GM19395 (cell line): Measurements from ENCODE around the gene EDARADD.

Experiments used
- ATAC-seq: cut with Tn5 transposase; IDR thresholded peaks from one replicate; pipeline ENCODE4 v1.9.1; 2021; ENCODE audit warnings: mild to moderate bottlenecking, moderate library complexity; ENCODE audit not compliant: unreplicated experiment

The EDARADD gene

GRCh38 chr1:236392182-236392581 lies 1.9 kb upstream of the EDARADD start:
- no peak for ATAC-seq

- ATAC-seq: peak; percentile 56
These were observed 768 bp downstream of the EDARADD start for GRCh38 chr1:236394879-236395229.

GRCh38 chr1:236395230-236395946 lies 1.3 kb downstream of the EDARADD start:
- ATAC-seq: peak; percentile 73

- ATAC-seq: no peak
These were observed 2.0 kb downstream of the EDARADD start for GRCh38 chr1:236395947-236396664.

GRCh38 chr1:236396665-236397043 lies 2.6 kb downstream of the EDARADD start:
- ATAC-seq: no peak

- ATAC-seq: no peak
These were observed 3.2 kb downstream of the EDARADD start for GRCh38 chr1:236397173-236397759.

- ATAC-seq: no peak
These were observed 4.5 kb downstream of the EDARADD start for GRCh38 chr1:236398538-236398937.

- ATAC-seq: no peak
These were observed 6.0 kb downstream of the EDARADD start for GRCh38 chr1:236400061-236400603.

GRCh38 chr1:236401698-236402097 lies 7.6 kb downstream of the EDARADD start:
- no peak for ATAC-seq

- ATAC-seq: no peak
These were observed 10.0 kb downstream of the EDARADD start for GRCh38 chr1:236403905-236404696.

GRCh38 chr1:236407059-236407458 lies 13.0 kb downstream of the EDARADD start:
- ATAC-seq: no peak

GRCh38 chr1:236413688-236414087 lies 19.6 kb downstream of the EDARADD start:
- no peak for ATAC-seq

GRCh38 chr1:236416165-236416564 lies 22.1 kb downstream of the EDARADD start:
- no peak for ATAC-seq

GRCh38 chr1:236417336-236417735 lies 23.2 kb downstream of the EDARADD start:
- ATAC-seq: no peak

GRCh38 chr1:236419502-236419901 lies 25.4 kb downstream of the EDARADD start:
- ATAC-seq: no peak

- ATAC-seq: no peak
These were observed 26.9 kb downstream of the EDARADD start for GRCh38 chr1:236421022-236421421.

- no peak for ATAC-seq
These were observed 27.9 kb downstream of the EDARADD start for GRCh38 chr1:236421850-236422516.

- no peak for ATAC-seq
These were observed 28.4 kb downstream of the EDARADD start for GRCh38 chr1:236422517-236422876.

GRCh38 chr1:236425031-236425663 lies 31.1 kb downstream of the EDARADD start:
- ATAC-seq: peak; percentile 91

GRCh38 chr1:236426215-236426614 lies 32.1 kb downstream of the EDARADD start:
- no peak for ATAC-seq
